Stimulated activated naive CD4-positive, alpha-beta T cell treated with Interleukin-2 at 50 U/mL for 16 hours (primary cell): Measurements from ENCODE around the gene BANF2.

Experiments
- DNase-seq: peaks from one replicate; lab custom pipeline; 2025; lab: John Stamatoyannopoulos, UW

BANF2 gene

DNA sequence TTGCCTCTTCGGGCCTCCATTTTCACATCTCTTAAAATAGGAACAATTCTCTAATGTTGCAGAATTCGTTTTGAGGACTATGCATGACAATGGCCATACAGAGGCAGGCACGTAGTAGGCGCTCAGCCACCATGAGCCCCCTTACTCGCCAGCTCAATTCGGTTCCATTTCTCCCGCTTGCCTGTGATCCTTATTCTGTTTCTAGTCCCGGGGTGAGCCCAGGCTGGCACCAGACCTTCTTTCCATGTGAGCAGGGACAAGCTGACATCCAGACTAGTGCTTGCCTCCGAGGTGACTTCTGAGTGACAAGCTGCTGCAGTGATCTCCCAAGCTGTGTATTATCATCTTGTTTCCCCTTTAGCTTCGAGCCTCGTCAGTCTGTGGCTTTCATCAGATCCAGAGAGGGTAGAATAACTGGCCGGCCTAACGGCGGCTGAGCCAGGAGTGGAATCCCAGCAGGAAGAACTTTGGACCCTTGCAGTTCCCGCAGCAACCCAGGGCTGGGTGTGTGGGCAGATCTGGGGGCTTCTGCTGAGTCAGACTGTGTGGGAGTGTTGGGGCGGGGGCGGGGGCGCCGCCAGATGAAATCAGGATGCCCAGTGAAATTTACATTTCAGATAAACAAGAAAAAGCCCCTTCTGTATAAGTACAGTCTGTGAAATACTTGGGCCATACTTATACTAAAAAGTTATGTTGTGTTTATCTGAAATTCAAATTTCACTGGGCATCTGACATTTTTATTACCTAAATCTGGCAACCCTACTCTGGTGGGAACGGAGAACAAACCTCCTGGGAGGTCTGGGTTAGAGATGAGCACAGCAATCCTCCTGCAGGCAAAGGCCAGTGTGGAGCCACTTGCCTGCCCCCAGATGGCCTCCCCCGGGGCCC lies 10.9 kb downstream of the BANF2 start:
- no peak for DNase-seq

DNA sequence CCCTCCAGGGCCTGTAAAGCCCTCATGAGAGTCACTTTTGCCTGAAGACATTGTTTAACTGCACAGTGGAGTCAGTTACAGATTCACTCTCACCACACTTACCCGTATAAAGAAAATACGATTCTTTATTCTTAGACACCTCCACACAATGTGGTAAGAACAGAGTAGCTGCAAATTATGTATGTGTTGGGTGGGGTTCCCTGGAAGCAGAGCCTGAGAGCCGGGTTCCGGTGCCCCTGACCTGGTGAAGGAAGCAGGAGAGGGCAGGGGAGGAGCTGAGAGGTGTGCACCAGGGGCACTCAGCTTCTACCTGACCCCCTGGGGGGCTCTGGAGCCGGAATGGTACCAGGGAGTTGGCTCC lies 11.5 kb downstream of the BANF2 start:
- DNase-seq = no peak

DNA sequence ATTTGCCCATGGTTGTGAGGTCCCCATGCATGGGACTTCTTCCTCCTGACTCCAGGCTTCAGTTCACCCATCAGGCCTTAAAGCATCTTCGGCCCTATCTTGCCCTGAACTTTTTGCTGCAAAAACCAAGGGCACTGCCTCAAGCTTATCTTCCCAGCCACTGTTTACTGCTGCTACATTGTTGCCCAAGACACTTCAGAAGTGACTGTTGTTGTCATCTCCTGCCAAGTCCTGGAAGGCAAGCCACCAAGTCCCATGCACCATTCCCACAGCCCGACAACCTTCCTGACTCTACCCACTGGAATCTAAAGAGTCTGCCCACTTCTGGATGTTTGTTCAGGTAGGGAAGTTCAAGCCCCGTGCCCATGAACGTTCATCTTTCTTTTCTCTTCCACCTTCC lies 12.4 kb downstream of the BANF2 start:
- DNase-seq = no peak

DNA sequence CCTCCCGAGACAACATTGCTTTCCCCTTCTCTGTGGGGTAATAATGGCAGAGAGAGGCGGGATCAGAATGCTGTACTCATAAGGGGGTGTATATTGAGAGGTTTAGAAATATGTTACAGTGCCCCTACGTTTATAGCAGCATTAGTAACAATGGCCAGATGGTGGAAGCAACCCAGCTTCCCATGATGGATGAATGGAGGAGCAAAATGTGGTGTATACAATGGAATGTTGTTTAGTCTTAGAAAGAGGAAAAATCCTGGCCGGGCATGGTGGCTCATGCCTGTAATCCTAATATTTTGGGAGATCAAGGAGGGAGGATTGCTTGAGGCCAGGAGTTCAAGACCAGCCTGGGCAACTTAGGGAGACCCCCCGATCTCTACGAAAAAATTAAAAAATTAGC lies 12.9 kb downstream of the BANF2 start:
- DNase-seq = no peak

DNA sequence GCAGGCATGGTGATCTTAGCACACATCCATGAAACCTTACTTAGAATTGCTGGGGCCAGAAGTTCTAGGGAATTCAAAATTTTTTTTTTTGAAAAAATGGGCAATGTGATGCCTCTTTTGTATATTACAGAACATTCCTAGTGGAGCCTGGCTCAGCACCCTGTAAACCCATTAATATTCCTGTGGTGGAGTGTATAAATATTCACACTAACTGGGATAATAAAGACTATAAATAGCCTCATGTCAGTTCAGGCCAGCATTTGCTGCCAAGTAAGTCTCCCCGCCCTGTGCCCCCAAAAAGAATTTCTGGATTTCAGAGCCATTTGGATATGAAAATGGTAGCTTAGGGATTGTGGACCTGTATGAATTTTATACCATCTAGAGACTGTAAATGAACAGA lies 14.8 kb downstream of the BANF2 start:
- DNase-seq = no peak

DNA sequence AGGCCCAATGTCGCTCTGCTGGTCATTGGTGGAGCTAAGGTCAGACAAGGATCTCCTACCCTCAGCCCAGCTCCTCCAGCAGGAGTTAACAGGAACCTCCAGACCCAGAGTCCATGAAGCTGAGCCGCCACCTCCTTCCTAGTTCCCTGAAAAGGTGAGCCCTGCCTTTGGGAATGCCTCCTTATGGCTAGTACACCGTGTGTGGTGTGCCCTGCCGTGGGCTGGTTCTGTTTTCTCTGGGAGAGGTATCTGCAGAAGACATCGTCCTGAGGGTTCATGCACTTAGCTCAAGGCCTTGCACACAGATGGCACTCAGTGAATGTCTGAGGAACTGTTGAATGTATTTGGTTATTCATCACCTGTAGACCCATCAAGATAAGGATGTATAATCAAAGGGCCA lies 15.3 kb downstream of the BANF2 start:
- DNase-seq = no peak

DNA sequence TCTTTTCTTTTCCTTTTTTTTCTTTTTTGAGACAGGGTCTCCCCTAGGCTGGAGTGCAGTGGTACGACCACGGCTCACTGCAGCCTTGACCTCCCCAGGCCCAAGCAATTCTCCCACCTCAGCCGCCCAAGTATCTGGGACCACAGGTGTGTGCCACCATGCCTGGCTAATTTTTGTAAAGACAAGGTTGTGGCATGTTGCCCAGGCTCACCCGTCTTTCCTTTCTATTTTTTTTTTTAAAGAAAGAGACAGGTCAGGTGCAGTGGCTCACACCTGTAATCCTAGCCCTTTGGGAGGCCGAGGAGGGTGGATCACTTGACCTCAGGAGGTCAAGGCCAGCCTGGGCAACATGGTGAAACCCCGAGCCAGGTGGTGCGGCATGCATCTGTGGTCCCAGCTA lies 16.6 kb downstream of the BANF2 start:
- DNase-seq = no peak

DNA sequence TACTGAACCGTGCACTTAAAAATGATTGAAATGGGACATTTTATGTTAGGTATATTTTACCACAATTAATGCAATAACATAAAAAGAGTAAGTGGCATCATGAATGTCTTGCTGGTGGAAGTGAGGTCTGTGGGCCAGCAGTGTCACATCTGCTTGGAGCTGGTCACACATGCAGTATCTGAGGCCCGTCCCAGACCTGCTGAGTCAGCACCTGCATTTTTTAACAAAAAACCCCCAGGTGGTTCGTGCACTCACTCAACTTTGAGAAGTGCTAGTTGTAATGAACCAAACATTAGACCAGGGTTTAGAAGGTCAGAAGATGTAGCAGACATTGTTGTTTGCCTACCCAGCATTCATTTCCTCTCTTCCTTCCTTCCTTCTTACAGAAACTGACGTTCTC lies 21.0 kb downstream of the BANF2 start:
- DNase-seq = no peak

DNA sequence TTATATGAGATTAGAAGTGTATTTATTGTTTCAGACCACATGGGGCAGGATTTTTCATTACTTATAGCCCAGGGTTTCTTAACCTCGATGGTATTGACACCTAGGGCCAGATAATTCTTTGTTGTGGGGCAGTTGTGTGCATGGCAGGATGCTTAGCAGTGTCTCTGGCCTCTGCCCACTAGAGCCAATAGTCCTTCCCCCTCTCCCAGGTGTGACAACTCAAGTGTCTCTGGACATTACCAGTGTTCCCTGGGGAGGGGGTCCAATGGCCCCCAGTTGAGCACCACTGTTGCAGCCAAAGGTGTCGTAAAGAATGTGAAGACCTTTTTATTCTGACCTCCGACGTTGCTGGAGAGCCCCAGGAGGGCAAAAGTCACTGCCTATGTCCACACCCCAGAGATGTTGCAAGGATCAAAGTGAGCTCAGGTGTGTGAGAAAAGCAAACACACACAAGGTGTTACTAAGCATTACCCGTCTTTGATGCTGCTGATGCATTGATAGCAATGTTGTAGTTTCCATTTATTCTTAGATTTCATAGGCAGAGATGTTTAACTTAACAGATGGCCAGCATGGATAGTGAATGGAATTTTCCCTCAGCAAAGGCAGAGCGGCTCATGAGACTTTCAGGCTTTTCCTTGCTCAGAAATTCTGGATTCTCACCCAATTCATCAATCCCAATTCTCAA lies 22.2 kb downstream of the BANF2 start:
- no peak for DNase-seq

DNA sequence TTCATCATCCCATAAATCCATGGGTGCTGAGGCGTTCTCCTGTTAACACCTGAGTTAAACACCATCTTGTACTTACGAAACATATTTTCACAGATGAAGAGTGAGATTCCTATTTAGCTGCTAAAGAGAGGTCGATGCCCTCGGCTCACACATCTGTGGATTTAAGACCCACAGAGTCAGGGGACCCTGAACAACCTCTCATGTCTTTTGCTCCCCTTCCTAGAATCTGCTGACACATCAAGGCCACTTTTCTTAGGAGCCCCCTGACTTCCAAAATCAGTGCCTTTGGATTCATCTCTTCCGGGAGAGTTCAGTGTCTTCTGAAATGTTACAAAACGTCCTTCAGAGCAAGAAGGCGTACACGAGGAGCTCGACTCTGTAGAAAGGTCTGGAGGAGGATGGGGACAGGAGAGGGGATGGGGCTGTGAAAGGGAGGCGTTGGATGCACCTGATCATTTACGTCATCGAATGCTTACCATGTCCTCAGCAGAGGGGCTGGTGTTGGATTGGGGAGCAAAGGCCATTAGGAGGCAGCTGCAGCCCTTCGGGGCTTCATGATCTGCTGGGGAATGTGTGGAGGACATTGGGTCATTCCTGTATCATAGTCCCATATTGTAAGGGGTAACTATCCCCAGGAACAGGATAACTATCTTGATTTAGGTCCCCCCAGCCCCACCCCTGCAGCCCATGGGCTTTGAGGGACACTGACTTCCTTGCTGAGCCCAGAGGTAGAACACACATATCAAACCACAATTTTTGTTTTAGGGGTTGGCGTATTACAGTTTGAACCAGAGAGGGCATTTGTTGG lies 22.9 kb downstream of the BANF2 start:
- no peak for DNase-seq

DNA sequence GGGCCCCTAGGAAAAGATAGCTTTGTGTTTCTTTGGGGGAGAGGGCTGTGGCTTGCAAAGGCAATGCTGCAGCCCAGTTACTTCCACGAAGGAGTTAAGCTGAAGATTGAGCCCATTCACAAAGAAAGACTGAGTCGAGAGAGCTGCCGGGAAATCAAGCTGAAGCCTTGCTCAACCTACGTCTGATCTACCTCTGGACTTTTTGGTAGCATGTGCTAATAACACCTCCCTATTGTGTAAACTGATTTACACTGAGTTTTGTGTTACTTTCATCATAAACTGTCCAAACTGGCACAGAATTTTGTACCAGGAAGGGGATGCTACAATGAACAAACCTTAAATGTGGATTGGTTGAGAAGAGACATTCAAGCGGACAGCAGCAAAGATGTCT lies 23.5 kb downstream of the BANF2 start:
- DNase-seq = no peak

DNA sequence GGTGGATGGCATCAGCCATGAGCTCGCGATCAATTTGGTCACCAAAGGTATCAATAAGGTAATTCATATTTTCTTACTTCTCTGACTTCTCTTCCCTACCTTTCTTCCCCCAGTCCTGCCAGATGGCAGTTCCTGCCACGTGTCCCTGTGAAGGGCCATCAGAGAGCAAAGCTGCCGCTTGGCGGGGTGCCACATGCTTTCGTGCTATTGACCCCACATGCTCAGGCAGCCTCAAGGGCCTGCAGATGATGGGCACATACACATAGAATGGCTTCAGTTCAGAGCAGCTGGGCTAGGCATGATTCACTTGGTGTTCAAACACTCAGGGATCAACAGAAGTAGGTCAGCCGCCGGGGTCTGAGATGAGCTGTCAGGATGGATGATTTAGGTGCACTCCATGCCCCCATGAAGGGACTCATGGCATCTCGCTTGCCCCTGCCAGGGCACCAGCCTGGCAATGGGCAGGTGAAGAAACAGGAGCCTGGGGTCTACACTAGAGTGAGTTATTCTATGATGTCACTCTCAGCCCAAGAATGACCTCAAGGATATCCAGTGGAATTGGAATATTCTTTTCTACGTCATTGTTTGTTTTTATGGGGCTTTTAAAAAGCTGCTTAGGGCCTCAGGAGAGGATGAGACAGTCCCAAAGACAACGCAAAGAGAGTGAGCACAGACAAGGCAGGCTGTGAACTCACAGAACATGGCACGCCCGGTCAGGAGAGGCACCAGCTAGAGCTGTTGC lies 25.5 kb downstream of the BANF2 start:
- no peak for DNase-seq

DNA sequence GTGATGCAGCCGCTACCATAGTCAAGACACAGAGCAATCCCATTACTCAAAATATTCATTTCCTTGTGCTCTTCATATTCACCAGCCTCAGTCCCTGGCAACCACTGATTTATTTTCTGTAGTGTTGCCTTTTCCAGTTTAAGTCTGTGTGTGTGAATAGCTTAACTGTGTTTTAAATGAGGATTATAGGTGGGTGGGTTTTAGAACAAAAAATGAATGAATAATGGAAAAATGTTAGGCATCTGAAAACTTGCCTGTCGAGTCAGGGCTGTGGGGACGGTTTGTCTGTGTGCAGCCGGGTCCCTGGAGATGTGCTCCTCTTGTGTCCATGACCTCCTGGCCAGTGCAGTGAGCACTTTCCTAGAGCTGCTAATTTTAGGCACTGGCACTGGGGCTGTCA lies 27.1 kb downstream of the BANF2 start:
- no peak for DNase-seq

DNA sequence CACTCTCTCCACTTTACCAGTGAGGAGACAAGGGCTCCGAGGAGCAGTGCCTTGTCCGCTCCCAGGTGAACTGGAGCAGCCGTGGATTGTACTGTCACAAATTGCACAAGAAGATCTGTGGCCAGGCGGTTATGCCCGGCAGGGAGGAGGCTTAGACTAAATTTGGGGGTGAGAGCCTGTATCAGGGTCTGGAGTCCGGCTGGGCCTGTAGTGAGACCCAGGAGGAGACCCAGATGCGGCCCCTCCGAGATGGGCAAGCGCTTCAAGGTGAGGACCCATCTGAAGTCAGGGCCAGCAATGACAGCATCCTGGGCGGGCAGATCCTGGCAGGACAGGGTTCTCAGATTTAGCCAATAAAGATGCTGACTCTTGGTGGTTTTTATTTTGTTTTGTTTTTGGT lies 27.6 kb downstream of the BANF2 start:
- DNase-seq = no peak

DNA sequence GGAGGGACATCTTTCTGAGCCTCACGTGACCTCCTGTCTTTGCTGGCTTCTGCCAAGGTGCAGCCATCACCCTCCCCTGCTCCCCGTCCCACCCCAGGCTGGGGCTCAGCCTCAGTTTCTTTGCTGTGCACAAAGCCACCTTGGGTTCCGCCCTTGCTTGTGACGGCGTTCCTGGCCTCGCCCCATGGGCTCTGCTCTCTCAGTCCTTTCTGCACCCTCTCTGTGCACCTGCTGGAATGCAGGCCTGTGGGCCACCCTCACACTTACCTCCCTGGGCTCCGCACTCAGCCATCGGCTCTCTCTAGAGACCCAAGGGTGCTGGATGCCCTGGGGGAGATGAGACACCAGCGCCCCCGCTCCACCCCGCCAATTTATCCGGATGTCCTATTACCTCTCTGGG lies 28.3 kb downstream of the BANF2 start:
- DNase-seq = no peak

DNA sequence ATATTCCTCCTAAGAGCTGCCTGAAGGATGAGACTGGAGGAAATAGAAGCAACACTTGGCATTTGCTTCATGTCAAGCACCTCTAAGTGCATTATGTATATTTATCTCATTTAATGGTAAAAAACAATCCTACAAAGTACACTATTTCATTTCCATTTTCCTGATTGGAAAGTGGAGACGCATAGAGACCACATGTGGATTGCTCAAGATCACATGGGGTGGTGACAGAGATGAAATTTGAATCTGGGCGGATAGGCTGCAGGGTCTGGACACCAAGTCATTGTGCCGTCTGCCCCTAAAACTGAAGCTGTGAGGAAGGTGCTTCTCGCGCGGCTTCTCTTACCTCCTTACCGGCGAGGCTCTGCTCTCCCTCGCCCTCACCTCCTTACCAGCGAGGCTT lies 30.3 kb downstream of the BANF2 start:
- no peak for DNase-seq

DNA sequence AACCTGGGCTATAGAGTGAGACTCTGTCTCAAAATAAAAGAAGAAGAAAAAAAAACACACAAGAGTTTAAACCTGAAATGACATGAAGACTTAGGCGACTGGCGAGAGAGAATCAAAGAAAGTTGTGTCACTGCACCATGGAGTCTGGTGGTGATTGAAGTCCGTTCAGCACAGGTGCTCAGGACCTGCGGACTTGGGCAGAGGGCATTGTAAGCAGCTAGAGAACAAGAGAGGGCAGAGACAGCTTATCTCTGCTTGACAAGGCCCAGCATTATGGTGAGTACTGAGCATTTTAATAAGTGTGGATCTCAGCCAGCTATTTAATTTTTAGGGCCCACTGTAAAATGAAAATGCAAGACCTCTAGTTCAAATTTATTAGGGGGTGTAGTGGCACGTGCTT lies 31.5 kb downstream of the BANF2 start:
- DNase-seq = no peak

DNA sequence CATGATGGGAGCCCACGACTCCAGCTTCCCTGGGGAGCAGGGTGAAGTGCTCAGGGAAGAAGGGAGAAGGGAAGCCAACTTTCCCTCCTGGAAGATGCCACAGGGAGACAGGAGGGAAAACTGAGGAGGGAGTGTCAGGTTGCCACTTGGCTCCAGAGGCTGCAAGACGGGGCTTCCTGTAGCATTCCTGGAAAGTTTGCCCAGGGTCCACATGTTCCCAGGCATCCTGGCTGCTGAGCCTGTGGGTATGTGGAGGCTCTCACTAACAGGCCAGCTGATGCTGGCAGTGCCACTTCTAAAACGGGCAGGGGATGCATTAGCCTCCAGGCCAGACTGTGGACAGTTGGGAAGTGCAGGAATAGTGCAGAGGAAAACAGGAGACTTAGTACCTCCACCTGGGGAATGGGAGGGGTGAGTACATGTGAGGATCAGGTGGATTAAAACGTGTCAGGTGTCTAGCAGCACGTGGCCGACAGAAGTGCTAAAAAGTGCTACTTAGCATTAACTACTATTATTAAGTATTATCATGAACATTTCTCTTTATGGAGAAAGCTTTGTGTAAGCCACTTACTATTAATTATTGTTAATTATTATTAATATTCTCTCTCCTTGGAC lies 33.2 kb downstream of the BANF2 start:
- no peak for DNase-seq

DNA sequence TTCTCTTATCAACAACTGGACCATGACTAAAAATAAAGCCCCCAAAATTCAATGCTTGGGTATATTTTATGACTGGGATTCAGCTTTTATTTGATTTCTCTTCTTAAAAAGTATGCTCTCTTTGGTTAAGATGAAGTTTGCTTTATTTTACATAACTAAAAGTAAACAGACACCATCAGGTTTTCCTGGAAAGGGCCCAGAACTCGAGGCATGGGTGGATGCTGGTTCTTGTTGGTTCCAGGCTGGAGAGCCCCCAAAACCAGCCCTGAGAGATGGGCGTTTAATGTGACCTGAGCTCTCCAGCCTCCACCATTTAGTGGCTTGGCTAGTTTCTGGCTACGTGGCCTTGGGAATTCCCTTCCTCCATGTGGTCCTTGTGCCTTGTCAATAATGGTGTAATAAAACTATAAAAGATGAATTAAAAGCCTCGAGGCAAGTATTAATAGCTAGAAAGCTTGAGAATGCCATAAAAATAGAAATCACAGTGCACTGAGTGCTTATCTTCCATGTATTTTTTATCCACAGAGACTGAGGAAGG lies 34.1 kb downstream of the BANF2 start:
- no peak for DNase-seq

DNA sequence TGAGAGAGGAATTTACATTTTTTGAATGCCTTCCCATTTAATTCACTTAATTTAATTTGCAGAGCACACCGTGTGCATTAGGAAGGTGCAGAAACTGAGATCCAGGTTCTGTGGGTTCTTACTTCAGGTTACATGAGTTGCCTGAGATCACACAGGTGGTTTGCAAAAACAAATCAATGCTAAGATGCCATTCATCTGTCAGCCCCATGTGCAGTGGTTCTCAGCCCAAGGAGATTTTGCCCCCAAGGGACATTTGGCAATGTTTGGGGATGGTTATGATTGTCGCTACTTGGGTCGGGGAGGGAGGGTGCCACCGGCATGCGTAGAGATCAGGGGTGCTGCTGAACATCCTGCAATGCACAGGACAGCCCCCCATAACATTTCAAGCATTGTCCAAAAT lies 34.6 kb downstream of the BANF2 start:
- DNase-seq = no peak

DNA sequence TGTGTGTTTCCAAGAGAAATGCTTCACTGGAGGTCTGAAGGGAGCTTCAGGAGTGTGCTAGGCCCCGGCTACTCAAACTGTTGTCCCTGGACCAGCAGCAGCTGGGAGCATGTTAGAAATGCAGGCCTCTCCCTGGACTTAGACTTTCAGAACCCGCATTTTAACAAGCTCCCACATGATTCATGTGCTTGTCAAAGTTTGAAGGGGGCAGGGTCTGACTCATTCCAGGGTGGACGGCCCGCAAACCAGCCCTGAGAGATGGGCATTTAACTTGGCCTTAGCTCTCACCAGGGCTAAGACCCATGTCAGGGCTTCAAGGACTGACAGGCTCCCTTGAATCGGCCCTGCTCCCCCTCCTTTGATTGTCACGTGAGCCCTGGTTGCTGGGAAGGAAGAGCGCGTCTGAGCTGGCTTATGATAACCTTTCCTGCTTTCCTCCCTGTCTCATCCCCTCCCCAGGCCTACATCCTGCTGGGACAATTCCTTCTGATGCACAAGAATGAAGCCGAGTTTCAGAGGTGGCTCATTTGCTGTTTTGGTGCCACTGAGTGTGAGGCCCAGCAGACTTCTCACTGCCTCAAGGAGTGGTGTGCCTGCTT lies 35.5 kb downstream of the BANF2 start:
- no peak for DNase-seq
